Measurements from ENCODE around the gene TMEM259. TPM values are rescaled to one million over a fixed set of nuclear protein-coding genes. Genes with fewer than 3 reads are reported as not detected.

Gene TMEM259
- total and polyA plus RNA-seq, 2 of the 13 experiments (the other 11 are each of a cell fraction or from before 2014, with no cell fraction given), result 64.7 to 164 TPM

DNA sequence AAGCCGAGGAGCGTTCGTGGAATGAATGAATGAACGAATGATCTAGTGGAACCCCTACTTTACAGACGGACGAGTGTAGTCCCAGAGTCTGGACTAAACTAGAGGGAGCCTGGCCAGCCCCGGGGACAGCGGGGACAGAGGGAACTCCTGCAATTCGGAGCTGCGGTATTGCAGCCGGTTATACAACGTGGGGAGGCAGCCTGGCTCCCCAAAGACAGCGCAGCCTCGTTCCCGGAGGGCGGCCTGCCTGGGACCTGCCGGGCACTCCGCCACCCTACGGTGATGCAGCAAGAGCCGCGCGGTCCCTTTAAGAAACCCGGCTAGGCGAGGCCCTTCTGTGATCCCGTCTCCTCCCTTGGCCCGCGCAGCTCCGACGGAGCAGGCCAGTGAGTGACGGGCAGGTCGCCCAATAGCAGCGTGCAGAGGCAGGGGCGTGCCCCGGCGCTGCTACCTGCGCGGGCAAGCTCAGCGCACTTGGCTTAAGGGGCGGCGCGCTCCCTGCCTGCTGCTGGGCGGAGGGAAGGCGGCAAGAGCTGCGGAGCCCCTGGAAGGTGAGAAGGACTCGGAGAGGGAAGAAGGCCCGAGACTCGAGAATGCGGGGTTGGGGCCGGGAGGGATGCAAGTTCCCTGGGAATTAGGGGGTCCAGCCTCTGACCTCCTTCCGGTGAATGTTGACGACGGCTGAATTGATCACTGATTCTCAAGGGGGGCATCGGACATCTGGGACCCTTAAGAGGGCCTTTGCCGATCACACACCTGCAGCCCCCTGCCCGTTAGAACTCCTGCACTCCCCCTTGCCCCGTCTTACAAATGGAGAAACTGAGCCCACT lies 18.9 kb upstream of the TMEM259 start, which contains the start of gene ABCA7 (continued):
- TF ChIP-seq EHMT2 (IDR thresholded peaks at IDR 0.05; ENCODE audit: borderline replicate concordance, low read depth, low read length) (no peak), ZNF570 (CRISPR knock-in tag; IDR thresholded peaks at IDR 0.05; ENCODE audit: borderline replicate concordance) (no peak), ZKSCAN5 (CRISPR knock-in tag; IDR thresholded peaks at IDR 0.05) (no peak), MIER2 (CRISPR knock-in tag; IDR thresholded peaks at IDR 0.05) (no peak), TARDBP (CRISPR knock-in tag; IDR thresholded peaks at IDR 0.05) (no peak; the same call in 1 of the 2 replicates), EZH2 (conservative IDR thresholded peaks at IDR 0.05; ENCODE audit: low read depth, low read length) (no peak), SUZ12 (IDR thresholded peaks at IDR 0.05; ENCODE audit: low read depth, low read length) (no peak), MEIS1 (CRISPR knock-in tag; IDR thresholded peaks at IDR 0.05; ENCODE audit: borderline replicate concordance) (peak; percentile 55; the same call in 1 of the 2 replicates), TOE1 (CRISPR knock-in tag; IDR thresholded peaks at IDR 0.05) (no peak), ZNF83 (CRISPR knock-in tag; IDR thresholded peaks at IDR 0.05; ENCODE audit: borderline replicate concordance) (no peak; the same call in 1 of the 2 replicates), SIX4 (CRISPR knock-in tag; IDR thresholded peaks at IDR 0.05) (no peak), EEA1 (CRISPR knock-in tag; IDR thresholded peaks at IDR 0.05; ENCODE audit: borderline replicate concordance) (no peak), SOX13 (IDR thresholded peaks at IDR 0.05) (no peak), SOX13 (CRISPR knock-in tag; conservative IDR thresholded peaks at IDR 0.05 in 1 of 2, IDR thresholded peaks at IDR 0.05 in 1 of 2) (peak; percentile 32 to 94; a peak in 2 of 4 replicates), SYNCRIP (IDR thresholded peaks at IDR 0.05; ENCODE audit: insufficient read depth, low read depth, low read length) (no peak), NFE2L2 (IDR thresholded peaks at IDR 0.05; ENCODE audit: low read length) (no peak)
- TF ChIP-seq, protein P1, sequence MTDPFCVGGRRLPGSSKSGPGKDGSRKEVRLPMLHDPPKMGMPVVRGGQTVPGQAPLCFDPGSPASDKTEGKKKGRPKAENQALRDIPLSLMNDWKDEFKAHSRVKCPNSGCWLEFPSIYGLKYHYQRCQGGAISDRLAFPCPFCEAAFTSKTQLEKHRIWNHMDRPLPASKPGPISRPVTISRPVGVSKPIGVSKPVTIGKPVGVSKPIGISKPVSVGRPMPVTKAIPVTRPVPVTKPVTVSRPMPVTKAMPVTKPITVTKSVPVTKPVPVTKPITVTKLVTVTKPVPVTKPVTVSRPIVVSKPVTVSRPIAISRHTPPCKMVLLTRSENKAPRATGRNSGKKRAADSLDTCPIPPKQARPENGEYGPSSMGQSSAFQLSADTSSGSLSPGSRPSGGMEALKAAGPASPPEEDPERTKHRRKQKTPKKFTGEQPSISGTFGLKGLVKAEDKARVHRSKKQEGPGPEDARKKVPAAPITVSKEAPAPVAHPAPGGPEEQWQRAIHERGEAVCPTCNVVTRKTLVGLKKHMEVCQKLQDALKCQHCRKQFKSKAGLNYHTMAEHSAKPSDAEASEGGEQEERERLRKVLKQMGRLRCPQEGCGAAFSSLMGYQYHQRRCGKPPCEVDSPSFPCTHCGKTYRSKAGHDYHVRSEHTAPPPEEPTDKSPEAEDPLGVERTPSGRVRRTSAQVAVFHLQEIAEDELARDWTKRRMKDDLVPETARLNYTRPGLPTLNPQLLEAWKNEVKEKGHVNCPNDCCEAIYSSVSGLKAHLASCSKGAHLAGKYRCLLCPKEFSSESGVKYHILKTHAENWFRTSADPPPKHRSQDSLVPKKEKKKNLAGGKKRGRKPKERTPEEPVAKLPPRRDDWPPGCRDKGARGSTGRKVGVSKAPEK (CRISPR knock-in tag; IDR thresholded peaks at IDR 0.05; ENCODE audit: borderline replicate concordance), result no peak
- TF ChIP-seq, protein P2, sequence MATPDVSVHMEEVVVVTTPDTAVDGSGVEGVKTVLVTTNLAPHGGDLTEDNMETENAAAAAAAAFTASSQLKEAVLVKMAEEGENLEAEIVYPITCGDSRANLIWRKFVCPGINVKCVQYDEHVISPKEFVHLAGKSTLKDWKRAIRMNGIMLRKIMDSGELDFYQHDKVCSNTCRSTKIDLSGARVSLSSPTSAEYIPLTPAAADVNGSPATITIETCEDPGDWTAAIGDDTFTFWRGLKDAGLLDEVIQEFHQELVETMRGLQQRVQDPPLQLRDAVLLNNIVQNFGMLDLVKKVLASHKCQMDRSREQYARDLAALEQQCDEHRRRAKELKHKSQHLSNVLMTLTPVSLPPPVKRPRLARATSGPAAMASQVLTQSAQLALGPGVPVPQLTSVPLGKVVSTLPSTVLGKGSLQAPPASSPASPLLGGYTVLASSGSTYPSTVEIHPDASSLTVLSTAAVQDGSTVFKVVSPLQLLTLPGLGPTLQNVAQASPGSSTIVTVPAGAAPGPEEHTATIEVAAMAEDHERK (CRISPR knock-in tag; IDR thresholded peaks at IDR 0.05; ENCODE audit: low read depth), result no peak
- TF ChIP-seq, protein P3, sequence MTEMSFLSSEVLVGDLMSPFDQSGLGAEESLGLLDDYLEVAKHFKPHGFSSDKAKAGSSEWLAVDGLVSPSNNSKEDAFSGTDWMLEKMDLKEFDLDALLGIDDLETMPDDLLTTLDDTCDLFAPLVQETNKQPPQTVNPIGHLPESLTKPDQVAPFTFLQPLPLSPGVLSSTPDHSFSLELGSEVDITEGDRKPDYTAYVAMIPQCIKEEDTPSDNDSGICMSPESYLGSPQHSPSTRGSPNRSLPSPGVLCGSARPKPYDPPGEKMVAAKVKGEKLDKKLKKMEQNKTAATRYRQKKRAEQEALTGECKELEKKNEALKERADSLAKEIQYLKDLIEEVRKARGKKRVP (CRISPR knock-in tag; IDR thresholded peaks at IDR 0.05), result no peak
- TF ChIP-seq, protein P4, sequence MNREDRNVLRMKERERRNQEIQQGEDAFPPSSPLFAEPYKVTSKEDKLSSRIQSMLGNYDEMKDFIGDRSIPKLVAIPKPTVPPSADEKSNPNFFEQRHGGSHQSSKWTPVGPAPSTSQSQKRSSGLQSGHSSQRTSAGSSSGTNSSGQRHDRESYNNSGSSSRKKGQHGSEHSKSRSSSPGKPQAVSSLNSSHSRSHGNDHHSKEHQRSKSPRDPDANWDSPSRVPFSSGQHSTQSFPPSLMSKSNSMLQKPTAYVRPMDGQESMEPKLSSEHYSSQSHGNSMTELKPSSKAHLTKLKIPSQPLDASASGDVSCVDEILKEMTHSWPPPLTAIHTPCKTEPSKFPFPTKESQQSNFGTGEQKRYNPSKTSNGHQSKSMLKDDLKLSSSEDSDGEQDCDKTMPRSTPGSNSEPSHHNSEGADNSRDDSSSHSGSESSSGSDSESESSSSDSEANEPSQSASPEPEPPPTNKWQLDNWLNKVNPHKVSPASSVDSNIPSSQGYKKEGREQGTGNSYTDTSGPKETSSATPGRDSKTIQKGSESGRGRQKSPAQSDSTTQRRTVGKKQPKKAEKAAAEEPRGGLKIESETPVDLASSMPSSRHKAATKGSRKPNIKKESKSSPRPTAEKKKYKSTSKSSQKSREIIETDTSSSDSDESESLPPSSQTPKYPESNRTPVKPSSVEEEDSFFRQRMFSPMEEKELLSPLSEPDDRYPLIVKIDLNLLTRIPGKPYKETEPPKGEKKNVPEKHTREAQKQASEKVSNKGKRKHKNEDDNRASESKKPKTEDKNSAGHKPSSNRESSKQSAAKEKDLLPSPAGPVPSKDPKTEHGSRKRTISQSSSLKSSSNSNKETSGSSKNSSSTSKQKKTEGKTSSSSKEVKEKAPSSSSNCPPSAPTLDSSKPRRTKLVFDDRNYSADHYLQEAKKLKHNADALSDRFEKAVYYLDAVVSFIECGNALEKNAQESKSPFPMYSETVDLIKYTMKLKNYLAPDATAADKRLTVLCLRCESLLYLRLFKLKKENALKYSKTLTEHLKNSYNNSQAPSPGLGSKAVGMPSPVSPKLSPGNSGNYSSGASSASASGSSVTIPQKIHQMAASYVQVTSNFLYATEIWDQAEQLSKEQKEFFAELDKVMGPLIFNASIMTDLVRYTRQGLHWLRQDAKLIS (CRISPR knock-in tag; IDR thresholded peaks at IDR 0.05), result no peak

Data from HepG2 (cell line).